CD4-positive, alpha-beta T cell treated with Interleukin-21 for 1 hour (primary cell): ENCODE data around the gene MYO18A.
"Not testable (repeated sequence)": the region's sequence is repeated elsewhere in the genome, so short reads cannot be mapped to it uniquely, and the experiment has no call there.

Experiments used
- DNase-seq: peaks from one replicate; pipeline ENCODE4 v3.0.0-alpha.2; 2020

Gene MYO18A

GRCh38 chr17:29195465-29196081 is 15.4 kb upstream of the MYO18A start:
- DNase-seq, result no peak

GRCh38 chr17:29194669-29195068 is 14.5 kb upstream of the MYO18A start:
- DNase-seq, result no peak

GRCh38 chr17:29193146-29193545 is 12.9 kb upstream of the MYO18A start:
- no peak for DNase-seq

DNA sequence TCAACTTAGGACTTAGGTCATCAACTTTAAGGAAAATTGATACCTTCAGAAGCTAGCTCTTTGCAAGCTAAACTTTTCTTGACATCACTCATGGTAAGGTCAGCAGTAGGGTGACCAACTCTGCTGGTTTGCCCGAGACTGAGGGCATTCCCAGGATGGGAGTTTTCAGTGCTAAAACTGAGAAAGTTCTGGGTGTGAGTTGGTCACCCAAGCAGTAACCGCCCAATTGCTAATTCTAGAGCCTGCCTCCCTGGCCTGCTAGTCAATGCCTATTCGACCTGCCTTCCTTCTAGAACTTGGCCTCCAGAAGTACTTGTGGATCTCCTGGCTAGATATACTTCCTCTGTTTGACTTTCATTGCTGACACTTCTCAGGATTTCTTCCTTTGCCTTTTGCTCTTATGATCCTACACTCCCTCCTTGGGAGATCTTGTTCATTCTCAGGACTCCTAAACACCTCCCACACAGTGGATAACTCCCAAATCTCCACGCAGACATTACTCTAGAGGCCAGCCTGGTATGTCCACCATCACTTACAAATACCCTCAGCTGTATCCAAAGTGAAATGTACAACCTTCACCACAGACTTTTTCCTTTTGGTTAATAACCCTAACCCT is 10.5 kb upstream of the MYO18A start:
- DNase-seq, result no peak

DNA sequence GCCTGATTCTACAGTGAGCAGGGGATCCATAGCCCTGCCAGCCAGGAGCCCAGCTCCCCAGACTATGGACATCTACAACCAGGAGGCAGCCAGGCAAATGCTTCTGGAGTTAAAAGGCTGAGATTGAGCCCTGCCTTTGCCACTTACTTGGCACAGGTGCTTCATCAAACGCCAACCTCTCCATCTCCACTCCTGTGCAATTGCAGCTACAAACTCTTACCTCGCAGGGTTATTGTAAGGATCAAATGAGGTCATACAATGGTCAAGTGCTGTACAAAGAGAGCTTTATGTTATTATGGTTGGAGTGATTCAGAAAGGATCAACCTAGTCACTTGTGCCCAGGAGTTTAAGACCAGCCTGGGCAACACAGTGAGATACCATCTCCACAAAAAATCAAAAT is 9.8 kb upstream of the MYO18A start:
- no peak for DNase-seq

- no peak for DNase-seq
These were observed 9.2 kb upstream of the MYO18A start for GRCh38 chr17:29189355-29189754.

DNA sequence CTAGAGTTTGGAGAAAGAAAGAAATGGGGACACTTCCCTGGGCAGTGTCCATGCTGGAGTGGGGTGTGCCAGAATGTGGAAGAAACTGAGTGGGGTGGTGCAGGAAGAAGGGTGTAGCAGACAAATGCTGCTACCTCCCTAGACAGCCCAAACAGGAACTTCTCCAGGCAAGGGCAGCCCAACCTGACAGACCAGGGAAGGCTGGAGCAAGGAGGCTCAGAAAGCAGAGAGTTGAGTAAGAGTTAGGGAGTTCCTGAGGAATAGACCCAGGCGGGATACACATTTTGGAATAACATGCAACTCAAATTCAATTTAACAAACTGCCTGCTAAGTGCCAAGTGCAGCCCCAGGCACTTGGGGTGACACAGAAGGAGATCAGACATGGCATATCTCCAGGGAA is 1.0 kb upstream of the MYO18A start:
- no peak for DNase-seq

DNA sequence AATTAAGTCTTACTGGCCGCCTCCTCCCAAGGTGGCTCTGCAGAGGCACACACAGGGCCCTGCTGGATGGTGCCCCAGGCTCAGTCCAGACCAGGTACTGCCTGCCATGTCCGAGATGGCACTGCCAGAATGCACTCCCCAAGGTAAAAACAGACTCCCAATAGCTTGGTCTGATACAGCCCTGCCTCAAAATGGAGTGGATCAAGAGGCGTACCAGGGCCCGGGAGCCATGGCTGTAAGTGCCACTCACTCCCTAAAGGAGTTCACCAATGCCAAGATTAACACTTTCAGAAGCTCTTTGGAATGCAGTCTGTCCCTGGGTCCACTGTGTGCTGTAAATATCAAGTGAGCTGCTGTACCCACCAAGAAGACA is 576 bp upstream of the MYO18A start:
- DNase-seq, result no peak

- no peak for DNase-seq
These were observed 765 bp downstream of the MYO18A start for GRCh38 chr17:29179232-29180033.

- DNase-seq, result no peak
These were observed 1.4 kb downstream of the MYO18A start for GRCh38 chr17:29178750-29179231.

DNA sequence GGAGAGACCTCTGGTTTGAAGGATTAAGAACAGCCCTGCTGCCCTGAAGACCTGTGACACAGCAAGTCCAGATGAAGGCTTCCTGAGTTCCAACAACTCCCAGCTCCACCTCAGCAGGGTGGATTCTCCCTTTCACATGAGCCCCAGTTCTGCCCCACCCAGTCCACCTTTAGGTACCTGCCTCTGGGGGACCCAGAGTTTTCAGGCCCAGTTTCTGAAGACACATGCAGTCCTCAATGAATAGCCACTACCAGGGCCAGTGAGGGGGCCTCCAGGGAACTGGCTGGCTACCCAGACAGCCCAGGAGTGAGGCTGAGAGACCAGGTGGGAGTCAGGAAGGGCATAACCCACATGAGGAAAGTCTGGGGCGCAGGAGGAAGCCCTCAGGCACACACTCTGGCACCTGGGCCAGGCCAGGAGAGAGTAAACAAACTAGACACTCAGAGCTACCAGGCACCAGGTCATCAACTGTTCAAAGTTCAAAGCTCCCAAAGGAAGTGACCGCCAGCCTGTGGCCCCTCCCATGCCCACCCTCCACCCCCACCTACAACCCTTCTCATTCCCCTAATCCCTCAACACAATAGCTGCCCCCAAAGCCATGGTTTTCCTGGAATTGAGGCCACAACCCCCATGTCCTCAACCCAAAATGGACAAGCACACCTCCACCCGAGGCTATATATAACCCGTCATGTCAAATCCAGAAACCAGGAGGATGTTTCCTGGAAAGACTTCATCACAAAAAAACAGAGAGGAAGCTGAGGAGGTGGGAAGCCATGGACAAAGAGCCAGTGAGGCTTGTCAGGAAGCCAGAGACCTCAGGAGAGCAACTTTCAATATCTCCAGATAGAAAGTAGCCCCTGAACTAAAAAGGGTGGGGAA is 2.1 kb downstream of the MYO18A start:
- no peak for DNase-seq

DNA sequence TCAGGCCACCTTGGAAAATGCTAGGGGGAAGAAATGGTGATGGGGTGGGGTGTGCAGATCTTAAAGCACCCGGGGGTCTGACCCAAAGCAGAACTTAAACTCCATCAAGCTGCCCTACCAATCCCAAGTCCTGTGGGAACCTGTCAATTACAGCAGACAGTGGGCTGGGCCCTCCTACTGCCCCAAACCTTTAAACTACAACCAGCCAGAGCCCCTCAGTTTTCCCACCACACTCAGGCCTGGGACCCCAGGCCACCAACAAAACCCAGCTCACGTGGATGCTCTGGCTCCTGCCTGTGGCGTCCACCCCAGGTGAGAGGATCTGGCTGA is 2.7 kb downstream of the MYO18A start:
- no peak for DNase-seq

DNA sequence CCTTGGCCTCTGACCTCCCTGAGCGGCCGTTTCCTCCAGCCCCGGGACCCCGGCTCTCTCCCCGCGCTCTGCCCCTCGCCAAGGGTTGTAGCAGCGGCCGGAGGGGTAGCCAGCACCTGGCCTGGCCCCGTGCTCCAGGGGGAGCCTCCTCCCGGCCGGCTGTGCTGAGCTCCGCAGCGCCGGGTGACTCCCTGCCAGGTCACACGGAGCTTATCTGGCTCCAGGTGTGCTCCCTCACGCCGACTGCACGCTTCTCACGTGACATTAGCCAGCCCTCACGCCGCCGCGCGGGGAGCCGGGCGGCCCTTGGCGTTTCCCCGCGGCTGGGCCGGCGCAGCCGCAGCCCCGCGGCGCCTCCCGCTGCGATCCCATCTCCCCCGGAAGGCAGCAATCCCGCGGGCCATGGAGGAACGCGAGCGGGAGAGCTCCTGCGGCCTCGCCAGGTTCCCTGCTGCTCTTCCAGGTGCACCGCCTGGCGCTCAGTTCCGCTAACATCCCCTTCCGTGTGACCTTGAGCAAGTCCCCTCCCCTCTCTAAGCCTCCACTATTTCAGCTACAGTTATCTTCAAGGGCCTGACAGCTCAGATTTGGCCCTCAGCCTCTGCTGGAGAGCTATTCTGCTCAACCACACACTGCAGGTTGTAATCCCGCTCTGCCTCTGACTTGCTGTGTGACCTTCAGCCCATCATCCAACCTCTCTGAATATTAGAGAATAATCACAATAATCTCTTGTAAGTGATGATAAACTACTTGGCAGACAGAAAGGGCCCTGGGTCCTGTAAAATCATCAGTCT is 3.4 kb downstream of the MYO18A start:
- peak; percentile 56 for DNase-seq

DNA sequence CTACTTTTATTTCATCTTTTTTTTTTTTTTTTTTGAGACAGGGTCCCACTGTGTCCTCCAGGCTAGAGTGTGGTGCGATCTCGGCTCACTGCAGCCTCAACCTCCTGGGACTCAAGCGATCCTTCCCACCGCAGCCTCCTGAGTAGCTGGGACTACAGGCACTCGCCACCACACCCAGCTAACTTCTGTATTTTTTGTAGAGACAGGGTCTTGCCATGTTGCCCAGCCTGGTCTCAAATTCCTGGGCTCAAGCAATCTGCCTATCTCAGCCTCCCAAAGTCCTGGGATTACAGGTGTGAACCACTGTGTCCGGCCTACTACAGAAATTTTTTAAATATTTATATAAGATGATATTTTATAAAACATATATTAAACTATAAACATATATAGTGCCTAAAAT is 4.8 kb downstream of the MYO18A start:
- no peak for DNase-seq

DNA sequence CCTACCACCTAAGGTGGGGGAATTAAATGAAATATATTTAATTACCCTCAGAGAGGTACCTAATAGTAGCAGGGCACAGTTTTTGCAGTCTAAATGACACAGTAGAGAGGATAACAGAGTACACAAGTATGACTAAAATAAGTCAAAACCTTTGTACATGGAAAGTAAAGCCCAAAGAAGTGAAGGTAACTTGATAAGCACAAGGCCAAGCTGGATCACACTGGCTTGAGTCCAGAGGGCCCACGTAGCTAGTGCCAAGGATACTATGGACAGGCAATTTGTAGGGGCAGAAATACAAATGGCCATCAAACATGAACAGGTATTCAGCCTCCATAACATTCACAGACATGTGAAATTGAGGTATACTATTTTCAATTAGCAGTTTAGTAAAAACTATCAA is 7.6 kb downstream of the MYO18A start:
- no peak for DNase-seq

GRCh38 chr17:29170682-29171081 is 9.5 kb downstream of the MYO18A start:
- DNase-seq, result no peak

DNA sequence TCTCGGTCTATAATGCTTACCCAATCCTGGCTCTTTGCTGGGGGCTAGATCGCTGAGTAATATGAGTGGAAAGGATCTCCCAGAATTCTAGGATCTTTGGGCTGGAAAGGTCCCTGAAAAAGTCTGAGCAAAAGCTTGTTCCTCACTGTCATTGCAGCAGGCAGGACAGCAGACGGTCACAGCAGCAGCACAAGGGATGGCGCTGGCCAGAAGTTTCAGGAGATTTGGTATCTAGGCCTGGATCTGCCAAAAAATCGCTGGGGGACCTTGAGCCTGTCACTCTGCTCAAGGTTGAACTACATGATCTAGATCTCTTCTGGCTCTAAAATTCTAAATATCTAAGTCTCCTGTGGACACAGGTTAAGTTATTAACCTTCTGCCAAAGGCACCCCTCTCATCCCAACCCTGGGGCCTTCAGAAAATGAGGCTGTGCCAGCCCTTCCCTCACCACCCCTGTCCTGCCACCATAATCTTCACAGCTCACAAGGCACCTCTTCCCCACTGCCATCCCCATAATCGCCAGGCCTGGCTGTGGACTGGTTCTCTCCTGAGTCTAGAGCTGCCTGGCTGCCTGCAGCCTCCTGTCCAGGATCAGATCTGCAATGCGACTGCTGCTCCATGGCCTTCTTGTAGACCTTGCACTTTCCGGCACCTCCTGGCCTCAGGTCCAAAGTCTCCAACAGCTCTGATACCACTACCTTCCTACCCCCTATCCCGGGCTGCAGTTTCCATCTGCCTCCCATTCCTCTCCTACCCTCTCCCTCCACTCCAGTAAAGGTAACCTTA is 10.2 kb downstream of the MYO18A start:
- DNase-seq, result no peak

- DNase-seq, result not testable (repeated sequence)
These were observed 11.5 kb downstream of the MYO18A start for GRCh38 chr17:29168759-29169126.

DNA sequence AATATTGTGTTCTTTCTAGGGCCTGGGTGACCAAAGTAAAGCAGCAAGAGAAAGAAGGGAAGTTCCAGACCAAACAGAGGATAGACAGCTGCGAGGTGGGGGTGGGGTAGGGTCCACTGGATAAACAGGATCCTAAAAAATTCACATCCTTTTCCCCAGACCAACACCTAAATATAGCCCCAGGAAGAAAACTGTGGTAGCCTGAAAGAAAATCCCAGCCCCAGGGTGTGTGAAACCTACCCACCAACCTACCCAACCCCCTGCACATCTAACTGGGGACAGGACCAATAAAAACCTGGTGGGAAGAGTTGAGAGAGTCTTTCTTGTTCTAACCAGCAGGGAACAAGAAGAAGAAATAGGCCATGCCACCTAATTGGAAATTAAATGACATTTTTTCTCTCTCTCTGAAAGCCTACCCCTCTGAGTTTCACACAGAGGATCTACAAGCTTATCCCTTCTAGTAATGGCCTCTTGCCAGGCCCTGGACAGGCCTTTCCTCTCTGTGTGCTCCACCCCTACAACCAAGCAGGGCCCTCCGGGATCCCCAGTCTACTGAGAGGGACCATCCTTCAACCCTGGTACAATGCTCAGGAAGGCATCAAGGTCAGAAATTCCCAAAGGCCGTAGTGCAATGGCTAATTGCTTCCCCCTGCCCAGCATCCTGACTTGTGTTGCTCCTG is 12.0 kb downstream of the MYO18A start:
- DNase-seq, result no peak

GRCh38 chr17:29167393-29168078 is 12.7 kb downstream of the MYO18A start:
- DNase-seq, result no peak

DNA sequence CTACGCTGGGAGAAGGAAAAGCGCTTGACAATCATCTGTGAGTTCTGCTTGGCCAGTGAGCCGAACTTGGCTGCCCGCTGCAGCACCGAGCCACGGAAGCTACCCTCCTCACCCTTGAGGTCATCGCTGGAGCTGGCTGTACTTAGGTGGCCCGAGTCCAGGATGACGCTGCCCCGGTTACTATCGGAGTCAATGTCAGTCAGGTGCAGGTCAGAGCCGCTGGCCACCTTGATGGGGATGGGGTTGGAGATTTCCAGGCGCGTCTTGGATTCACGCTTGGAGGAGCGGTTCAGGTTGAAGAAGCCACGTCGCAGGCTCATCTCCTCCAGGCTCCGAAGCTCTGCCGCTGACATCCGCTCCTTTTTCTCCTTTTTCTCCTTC is 13.7 kb downstream of the MYO18A start:
- DNase-seq, result no peak
